Measurements from ENCODE around the gene PPP1R9B. TPM values are rescaled to one million over a fixed set of nuclear protein-coding genes. Genes with fewer than 3 reads are reported as not detected.

Gene PPP1R9B
- total RNA-seq, 1 experiment from 2014 or later = 23.0 TPM

DNA sequence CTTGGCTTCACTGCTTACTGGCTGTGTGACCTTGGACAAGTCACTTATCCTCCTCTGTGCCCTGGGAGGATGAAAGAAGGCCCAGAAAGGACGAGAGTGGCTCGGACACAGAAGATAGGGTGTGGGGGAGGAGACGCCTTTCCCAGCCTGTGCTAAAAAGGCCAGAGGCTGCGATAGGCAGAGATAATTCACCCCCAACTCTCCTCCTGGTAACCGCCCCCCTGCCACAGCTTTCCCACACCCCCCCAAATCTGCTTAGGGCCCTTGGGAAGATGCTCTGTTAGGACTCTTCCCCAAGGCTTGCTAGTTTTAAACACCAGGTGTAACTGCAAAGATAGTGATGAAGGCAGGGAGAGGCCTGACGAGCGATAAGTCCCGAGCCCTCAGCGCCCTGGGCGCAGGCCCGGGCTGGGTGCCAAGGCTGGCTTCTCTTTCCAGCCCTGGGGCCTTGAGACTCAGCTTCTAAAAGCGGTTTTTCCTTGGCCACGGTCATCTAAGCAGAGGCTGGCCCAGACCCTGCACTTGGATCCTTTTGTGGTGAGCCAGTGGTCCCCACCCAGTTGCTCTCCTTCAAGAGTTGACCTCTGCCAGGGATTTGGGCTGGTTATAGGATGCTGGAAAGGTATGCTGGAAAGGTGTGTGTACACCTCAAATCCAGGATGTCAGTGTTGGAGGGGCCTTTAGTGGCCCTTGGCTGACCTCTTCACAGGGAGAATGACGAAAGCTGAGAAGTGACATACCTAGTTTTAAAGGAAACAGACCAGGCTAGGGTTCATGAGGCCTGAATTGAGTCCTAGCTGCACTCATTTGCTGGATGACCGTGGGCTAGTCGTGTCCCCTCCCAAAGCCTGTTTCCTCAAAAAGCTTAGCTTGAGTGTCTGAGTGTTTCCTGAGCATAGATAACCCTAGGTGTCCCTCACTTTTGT lies 3.4 kb upstream of the PPP1R9B start:
- H2BK20ac ChIP-seq (ENCODE audit: low read depth, low read length, poor library complexity, severe bottlenecking) = no peak overlapping the region
- no peak overlapping the region for H3K27ac Mint-ChIP-seq

More for the DNA sequence above, 3.4 kb upstream of the PPP1R9B start:
- Mint-ChIP-seq H3K4me3 (no peak overlapping the region), H3K9me3 (no peaks in the 10 kb centered on the region), H3K27me3 (ENCODE audit: low read depth) (peaks cover 7% of the 10 kb centered on the region), H3K4me1 (peaks cover 16 to 23% of the 10 kb centered on the region in 2 experiments), H3K36me3 (ENCODE audit: insufficient read depth in 1 of 3, low read depth in 3 of 3) (no peaks in the 10 kb centered on the region)
- Histone ChIP-seq H3K56ac (ENCODE audit: insufficient read length, low read depth, low read length) (no peak overlapping the region), H3K4me1 (ENCODE audit: insufficient read depth, low read length) (peaks cover 4% of the 10 kb centered on the region; the same call in 1 of the 2 replicates), H3K9ac (ENCODE audit: extremely low read depth, insufficient read length, low read length) (no peak overlapping the region), H3K23me2 (ENCODE audit: insufficient read length, low read depth, low read length, poor library complexity, severe bottlenecking) (peaks cover 18% of the 10 kb centered on the region), H3K18ac (ENCODE audit: insufficient read length, low read depth, low read length) (no peak overlapping the region), H4K20me1 (ENCODE audit: control insufficient read depth, insufficient read depth, insufficient read length) (peaks cover 3% of the 10 kb centered on the region), H3K79me2 (ENCODE audit: insufficient read depth, low read length) (no peaks in the 10 kb centered on the region), H2BK5ac (ENCODE audit: insufficient read length, low read length) (no peak overlapping the region), H3K23ac (ENCODE audit: insufficient read length, low read depth, low read length) (no peak overlapping the region), H3K14ac (ENCODE audit: insufficient read depth, low read length) (no peak overlapping the region), H3K79me1 (ENCODE audit: insufficient read depth, low read depth, low read length, poor library complexity, severe bottlenecking) (no peaks in the 10 kb centered on the region), H2BK120ac (ENCODE audit: low read depth, low read length, poor library complexity, severe bottlenecking) (no peak overlapping the region), H2BK12ac (ENCODE audit: insufficient read length, low read depth, low read length) (no peak overlapping the region), H4K91ac (ENCODE audit: insufficient read length, low read depth, low read length) (no peak overlapping the region), H3T11ph (ENCODE audit: low read length) (no peak overlapping the region), H3K4ac (ENCODE audit: low read depth, low read length) (no peak overlapping the region), H3K9me3 (ENCODE audit: control insufficient read depth, low read depth, low read length) (no peaks in the 10 kb centered on the region), H3K4me2 (ENCODE audit: insufficient read depth, insufficient read length, low read length) (no peak overlapping the region), H4K8ac (replicated peaks; ENCODE audit: insufficient read length, low read depth, low read length) (no peak overlapping the region), H3K27me3 (ENCODE audit: insufficient read depth, low read length) (no peaks in the 10 kb centered on the region; the same call in 1 of the 2 replicates), H4K5ac (ENCODE audit: insufficient read length, low read depth, low read length) (no peak overlapping the region), H2BK15ac (ENCODE audit: low read depth, low read length) (no peak overlapping the region), H3K27ac (ENCODE audit: insufficient read length, low read depth, low read length) (no peak overlapping the region), H2AFZ (ENCODE audit: low read length) (no peak overlapping the region), H2AK5ac (ENCODE audit: insufficient read length, low read length) (no peak overlapping the region)
- TF ChIP-seq, protein P1, sequence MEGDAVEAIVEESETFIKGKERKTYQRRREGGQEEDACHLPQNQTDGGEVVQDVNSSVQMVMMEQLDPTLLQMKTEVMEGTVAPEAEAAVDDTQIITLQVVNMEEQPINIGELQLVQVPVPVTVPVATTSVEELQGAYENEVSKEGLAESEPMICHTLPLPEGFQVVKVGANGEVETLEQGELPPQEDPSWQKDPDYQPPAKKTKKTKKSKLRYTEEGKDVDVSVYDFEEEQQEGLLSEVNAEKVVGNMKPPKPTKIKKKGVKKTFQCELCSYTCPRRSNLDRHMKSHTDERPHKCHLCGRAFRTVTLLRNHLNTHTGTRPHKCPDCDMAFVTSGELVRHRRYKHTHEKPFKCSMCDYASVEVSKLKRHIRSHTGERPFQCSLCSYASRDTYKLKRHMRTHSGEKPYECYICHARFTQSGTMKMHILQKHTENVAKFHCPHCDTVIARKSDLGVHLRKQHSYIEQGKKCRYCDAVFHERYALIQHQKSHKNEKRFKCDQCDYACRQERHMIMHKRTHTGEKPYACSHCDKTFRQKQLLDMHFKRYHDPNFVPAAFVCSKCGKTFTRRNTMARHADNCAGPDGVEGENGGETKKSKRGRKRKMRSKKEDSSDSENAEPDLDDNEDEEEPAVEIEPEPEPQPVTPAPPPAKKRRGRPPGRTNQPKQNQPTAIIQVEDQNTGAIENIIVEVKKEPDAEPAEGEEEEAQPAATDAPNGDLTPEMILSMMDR (conservative IDR thresholded peaks at IDR 0.05) = no peak
- no peak for DNase-seq
- WGBS (ENCODE audit: extremely low coverage, insufficient read length, low lambda C conversion rate) = no CpG with 5 or more reads among the region's 16 CpGs
